GM18502 (cell line): Measurements from ENCODE around the gene GPR39.
"Not testable (repeated sequence)": the region's sequence is repeated elsewhere in the genome, so short reads cannot be mapped to it uniquely, and the experiment has no call there.

ENCODE experiments used
- ATAC-seq: cut with Tn5 transposase; IDR thresholded peaks from one replicate; pipeline ENCODE4 v1.9.1; 2021; ENCODE audit warnings: mild to moderate bottlenecking; ENCODE audit not compliant: unreplicated experiment, poor library complexity

GPR39 gene

DNA sequence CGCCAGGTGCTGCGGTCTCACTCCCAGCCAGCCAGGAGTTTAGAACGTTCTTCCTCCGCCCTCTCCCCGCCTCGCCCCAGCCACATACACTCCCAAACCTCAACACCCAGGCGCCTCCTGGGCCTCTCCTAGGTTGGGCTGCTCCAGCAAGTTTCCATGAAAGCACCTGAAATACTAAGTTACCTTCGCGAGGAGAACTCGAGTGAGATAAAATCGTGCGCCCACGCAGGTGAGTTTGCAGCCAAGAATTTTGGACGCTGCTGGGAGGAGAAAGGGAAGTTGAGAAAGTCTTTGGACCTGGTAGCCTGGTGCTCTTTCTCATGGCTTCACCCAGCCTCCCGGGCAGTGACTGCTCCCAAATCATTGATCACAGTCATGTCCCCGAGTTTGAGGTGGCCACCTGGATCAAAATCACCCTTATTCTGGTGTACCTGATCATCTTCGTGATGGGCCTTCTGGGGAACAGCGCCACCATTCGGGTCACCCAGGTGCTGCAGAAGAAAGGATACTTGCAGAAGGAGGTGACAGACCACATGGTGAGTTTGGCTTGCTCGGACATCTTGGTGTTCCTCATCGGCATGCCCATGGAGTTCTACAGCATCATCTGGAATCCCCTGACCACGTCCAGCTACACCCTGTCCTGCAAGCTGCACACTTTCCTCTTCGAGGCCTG, at the start of gene GPR39:
Gene GPR39 (plus strand): TSS at position 83 of the 673 bp plus-strand sequence.
- no peak for ATAC-seq

DNA sequence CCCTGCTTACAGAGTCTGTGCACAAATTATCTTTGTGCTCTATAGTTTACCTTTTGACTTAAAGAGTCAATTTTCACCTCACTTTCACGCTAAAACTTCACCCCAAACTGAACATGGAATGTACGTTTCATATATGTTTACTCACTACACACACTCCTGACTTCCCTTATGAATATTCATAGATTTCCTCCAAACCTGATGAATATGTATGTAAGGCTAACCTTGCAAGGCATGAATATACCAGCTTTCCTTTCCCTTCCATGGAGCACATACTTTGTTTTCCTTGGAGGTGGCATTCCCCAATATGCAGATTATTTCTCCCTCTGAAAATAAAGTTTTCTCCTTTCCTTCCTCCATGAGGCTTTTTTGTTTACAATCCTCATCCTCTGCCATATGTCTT, 48.4 kb upstream of the GPR39 start:
- ATAC-seq: no peak

GRCh38 chr2:132372276-132372675, 44.3 kb upstream of the GPR39 start:
- no peak for ATAC-seq

DNA sequence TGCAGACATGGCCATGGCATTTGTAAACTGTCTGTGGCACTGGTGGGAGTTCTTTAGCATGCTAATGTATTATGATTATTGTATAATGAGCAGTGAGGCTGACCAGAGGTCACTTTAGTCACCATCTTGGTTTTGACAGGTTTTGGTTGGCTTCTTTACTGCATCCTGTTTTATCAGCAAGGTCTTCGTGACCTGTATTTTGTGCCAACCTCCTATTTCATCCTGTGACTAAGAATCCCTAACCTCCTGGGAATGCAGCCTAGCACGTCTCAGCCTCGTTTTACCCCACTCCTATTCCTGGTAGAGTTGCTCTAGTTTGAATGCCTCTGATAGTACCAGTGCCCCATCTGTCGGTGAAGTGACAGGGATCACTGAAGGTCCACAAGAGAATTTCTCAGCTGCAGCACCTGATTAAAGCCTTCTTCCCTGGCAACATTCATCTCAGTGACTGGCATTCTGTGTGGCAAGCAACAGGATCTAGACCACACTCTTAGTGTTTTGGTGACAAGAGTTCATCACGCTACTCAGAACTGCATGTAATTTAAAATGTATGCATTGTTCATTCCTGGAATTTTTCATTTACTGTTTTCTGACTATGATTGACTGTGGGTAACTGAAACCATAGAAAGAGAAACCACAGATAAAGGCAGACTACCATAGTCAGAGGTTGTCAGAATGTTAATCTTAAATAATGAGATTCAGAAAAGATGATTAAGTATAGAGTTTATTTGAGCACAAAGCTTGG, 43.0 kb upstream of the GPR39 start:
- ATAC-seq: no peak

DNA sequence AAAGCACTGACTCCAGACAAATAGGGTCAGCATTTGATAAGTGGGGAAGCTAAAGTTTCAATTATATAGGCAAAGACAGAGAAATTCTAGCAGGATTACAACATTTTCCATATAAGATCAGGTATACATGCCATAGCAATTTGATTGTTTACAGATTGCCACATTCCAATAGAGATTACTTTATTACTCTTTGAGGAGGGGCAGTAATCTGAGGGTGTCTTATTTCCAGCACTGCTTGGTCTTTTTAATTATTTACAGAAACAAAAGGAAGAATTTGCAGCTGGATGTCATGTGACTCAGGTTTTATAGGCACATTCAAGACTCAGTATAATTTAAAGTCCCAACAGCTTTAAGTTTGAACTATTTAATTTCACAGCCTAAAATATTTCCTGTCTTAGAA, 42.5 kb upstream of the GPR39 start:
- no peak for ATAC-seq

GRCh38 chr2:132374551-132374950, 42.1 kb upstream of the GPR39 start:
- no peak for ATAC-seq

DNA sequence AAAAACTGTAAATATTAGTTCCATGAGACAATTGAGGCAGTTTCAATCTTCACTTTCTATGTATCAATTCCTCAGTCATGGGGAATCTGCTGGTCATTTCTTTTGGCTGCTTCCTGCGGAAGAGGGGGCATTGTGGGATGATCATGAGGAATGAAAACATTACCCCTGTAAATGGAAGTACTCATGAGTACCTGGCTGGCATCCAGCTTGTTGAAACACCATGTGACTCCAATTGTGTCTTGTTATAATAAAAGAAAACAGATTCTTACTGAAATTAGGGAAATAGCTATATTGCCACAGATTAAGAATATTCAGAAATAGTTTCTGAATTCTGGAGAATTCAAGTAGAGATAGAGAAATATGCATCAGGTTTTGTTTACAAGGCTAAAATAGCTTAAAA, 41.6 kb upstream of the GPR39 start:
- ATAC-seq: no peak

GRCh38 chr2:132381376-132381775, 35.2 kb upstream of the GPR39 start:
- no peak for ATAC-seq

- no peak for ATAC-seq
Observed at GRCh38 chr2:132383956-132384355, 32.6 kb upstream of the GPR39 start.

DNA sequence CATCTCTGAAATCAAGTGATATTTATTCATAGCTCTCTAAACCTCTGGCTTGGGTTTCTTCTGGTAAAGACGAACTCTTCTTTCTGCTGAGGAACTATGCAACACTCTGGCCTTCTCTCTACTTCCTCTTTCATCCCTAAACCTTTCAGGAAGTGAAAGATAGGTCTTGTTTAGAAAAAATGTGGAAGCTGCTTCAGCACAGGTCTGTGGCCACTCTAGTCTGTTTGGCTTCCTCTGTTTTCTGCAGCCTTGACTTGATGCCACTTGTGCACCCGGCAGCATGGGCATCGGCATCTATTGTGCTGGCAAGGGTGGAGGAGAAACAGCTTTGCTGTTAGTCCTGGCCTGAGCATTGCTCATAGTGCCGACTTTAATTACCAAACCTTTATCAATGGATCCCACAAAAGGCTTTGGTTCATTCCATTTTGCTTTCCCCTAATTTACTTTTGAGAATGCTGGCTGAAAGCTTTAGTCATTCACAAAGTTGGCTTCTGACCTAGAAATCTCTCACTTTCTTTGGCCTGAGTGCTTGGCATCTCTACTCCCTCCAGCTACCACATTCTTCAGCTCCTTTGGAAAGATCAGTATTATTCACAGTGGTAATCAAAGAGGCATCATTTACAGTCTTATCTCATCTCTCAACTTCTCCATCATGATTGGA, 32.0 kb upstream of the GPR39 start:
- ATAC-seq: no peak

GRCh38 chr2:132387126-132387525, 29.5 kb upstream of the GPR39 start:
- ATAC-seq: no peak

GRCh38 chr2:132390076-132390475, 26.5 kb upstream of the GPR39 start:
- ATAC-seq: no peak

GRCh38 chr2:132391378-132391777, 25.2 kb upstream of the GPR39 start:
- ATAC-seq: no peak

DNA sequence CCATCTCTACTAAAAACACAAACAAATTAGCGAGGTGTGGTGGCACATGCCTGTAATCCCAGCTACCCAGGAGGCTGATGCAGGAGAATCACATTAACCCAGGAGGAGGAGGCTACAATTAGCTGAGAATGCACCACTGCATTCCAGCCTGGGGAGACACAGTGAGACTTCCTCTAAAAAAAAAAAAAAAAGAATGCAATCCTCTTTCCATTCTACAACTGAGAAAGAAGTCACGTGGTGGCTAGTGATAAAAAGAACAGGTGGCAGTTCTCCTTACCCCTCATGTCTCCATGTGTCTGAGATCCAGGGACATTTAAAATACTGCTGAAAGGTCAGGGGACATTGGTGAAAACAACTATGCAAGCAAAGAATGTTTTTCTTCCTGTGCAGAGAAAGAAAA, 24.4 kb upstream of the GPR39 start:
- no peak for ATAC-seq

- no peak for ATAC-seq
Observed at GRCh38 chr2:132392879-132393278, 23.7 kb upstream of the GPR39 start.

- not testable (repeated sequence) for ATAC-seq
Observed at GRCh38 chr2:132397042-132397441, 19.6 kb upstream of the GPR39 start.

DNA sequence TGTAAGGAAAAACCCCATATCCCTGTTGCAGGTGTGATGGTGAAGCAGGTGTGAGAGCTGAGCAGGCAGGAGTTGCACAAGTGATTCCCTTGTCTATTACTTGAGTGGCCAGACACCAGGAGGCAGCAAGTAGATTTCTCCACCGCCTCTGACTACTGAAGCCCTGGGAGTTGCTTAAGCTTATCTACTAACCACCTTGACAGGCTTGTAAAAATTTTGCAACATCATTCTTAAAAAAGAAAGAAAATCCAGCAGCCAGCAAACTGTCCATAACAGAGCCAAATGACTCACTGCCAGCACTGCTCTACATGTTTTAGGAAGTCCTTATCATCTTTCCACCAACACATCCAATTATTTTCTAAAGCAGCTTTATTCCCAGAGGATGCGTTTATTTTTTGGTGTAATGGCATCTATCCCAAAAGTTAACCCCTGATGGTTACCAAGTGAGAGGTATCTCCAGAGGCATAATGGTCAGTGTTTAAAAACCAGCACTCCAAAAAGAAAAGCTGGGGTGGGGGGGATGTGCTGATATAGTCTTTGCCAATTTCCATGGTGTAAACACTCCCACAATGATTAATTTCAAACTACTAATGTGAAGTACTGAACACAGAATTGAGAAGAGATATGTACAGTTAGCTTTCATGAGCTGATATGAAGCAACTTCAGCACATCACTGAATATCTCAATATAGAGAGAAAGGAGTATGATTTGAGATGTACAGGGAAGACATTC, 16.3 kb upstream of the GPR39 start:
- no peak for ATAC-seq

GRCh38 chr2:132400901-132401240, 15.7 kb upstream of the GPR39 start:
- no peak for ATAC-seq

DNA sequence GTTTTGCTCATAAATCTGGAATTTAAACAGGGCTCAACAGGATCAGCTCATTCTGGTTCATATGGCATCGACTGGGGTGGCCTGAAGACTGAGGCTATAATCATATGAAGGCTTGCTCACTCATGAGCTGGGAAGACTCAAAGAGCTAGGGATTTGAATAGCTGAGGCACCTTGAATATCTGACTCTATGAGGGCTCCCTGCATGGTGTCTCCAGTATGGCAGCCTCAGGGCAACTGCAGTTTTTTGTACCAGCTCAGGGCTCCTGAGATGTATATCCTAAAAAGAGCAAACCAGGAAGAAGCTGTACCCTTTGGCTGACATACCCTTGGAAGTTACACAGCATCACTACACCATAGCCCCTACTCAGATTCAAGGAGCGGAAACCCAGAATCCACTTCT, 15.3 kb upstream of the GPR39 start:
- no peak for ATAC-seq

- ATAC-seq: no peak
Observed at GRCh38 chr2:132403146-132403545, 13.5 kb upstream of the GPR39 start.

DNA sequence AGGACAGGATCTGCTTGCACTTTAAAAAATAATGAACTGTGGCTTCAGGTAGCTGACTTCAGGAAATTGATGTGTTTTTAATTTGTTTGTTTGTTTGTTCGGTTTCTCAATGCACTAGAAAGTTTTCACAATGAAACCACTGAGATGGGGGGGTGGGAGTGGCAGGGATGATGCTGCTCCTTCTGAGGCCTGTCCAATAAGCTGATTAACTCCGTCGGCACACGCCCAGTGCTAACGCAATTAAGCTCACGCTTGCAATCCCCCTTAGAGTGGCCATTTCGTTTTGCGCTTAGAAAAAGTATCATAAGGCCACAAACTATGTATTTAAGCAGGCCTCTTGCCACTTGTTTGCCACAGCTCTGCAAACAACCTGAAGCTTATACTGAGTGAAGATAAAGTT, 12.5 kb upstream of the GPR39 start:
- ATAC-seq: no peak
